Uterus (tissue), 2 donors: ENCODE data around the gene RNF125.

Source experiments
- CTCF ChIP-seq, 4 experiments: fragments of 200-600 bp in 2 of 4; fragments of 450-650 bp in 2 of 4; sonication (generic) in 2 of 4; IDR thresholded peaks; one replicate each; pipeline ENCODE4 v1.5.1; 2016 to 2019; ENCODE audit warnings: antibody characterized with exemption in 4 of 4, mild to moderate bottlenecking in 2 of 4, moderate library complexity in 1 of 4
- POLR2A ChIP-seq, 2 donors: fragments of 450-650 bp; IDR thresholded peaks; one replicate each; pipeline ENCODE4 v1.6.1; 2016; ENCODE audit warnings: antibody characterized with exemption in 2 of 2, mild to moderate bottlenecking in 1 of 2, moderate library complexity in 1 of 2

GRCh38 chr18:31970617-31971016 lies 48.0 kb upstream of the RNF125 start:
- TF ChIP-seq CTCF (IDR thresholded peaks at IDR 0.05) (no peak), POLR2A (IDR thresholded peaks at IDR 0.05) (no peak)
